ENCODE results near the gene ACADM. TPM values are rescaled to one million over a fixed set of nuclear protein-coding genes. Genes with fewer than 3 reads are reported as not detected.
"Not testable (repeated sequence)": the region's sequence is repeated elsewhere in the genome, so short reads cannot be mapped to it uniquely, and the experiment has no call there.

The ACADM gene
- total RNA-seq, 1 experiment from 2014 or later: 50.0 TPM

DNA sequence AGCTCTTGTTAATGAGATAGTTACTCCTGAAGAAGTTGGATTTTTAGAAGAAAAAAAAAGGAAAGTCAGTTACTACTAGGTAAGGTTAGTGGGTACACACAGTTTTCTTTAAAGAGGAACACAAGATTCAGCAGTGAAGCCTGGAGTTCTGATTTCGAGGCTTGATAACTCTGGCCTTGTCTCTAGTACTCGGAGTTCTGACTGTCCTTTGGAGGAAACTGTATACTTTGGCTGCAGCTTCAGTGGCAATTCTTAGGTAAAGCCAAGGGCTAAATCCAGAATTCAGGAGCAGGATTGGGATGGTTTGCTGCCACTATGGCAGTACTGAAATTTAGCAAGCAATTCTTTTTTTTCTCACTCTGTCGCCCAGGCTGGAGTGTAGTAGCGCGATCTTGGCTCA, 9.2 kb downstream of the ACADM start:
- DNase-seq (ENCODE audit: extremely low read depth, low read depth): no peak

DNA sequence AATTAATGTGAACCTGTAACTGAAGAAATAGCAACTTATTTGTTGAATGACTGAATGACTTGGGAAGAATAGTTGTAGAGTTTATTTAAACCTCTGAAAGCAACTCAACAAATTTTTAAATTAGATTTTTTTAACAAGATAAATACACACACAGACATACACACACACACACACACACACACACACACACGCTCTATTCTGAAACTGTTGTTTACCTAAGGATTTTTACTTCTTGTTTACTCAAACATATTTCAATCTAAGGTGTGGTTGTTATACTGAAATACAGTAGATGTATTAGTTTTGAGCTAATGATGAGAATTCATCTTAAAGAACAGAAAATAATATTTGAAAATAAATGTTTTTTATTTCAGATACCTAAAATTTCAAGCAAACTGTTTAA, 11.5 kb downstream of the ACADM start:
- no peak for DNase-seq (ENCODE audit: extremely low read depth, low read depth)

DNA sequence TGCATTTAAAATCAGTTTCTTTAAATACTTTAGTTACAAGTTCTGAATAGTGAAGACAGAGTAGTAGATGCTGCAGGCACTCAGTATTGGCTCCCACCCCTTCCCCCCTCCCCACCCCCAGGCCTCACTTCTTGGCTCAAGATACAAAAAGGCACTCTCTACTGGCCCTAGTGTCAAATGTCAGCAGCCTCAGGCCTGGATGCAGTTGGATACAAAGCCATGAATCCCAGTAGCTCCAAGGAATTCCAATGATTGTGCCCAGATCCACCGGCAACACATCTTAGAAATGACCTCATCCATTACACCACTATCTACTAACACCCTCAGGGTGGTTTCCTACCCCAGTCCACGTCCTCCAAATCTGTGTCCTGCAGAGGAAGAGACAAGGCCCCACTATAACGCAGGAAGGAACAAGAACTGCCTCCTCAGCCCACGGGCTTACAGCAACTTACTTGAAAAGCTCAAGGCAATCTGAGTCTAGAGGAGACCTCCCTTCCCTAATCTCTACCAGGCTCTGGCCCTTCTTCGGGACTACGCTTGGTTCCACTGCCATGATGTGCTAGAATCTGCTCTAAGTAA, 17.6 kb downstream of the ACADM start:
- no peak for DNase-seq (ENCODE audit: extremely low read depth, low read depth)

DNA sequence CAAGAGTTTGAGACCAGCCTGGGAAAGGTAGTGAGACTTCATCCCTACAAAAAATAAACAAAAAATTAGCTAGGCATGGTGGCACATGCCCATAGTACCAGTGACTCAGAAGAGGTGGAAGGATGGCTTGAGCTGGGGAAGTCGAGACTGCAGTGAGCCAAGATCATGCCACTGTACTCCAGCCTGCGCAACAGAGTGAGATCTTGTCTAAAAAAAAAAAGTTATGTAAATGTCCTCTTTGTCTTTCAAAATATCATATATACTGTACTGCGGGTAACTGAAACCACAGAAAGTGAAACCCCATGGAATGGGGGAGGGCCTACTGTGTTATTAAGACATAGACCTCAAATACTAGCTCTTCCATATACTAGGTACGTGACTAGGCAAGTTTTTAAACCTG, 20.8 kb downstream of the ACADM start:
- DNase-seq (ENCODE audit: extremely low read depth, low read depth): no peak

DNA sequence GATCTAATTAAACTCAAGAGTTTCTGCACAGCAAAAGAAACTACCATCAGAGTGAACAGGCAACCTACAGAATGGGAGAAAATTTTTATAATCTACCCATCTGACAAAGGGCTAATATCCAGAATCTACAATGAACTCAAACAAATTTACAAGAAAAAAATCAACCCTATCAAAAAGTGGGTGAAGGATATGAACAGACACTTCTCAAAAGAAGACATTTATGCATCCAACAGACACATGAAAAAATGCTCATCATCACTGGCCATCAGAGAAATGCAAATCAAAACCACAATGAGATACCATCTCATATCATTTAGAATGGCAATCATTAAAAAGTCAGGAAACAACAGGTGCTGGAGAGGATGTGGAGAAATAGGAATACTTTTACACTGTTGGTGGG, 32.7 kb downstream of the ACADM start:
- DNase-seq (ENCODE audit: extremely low read depth, low read depth): not testable (repeated sequence)

DNA sequence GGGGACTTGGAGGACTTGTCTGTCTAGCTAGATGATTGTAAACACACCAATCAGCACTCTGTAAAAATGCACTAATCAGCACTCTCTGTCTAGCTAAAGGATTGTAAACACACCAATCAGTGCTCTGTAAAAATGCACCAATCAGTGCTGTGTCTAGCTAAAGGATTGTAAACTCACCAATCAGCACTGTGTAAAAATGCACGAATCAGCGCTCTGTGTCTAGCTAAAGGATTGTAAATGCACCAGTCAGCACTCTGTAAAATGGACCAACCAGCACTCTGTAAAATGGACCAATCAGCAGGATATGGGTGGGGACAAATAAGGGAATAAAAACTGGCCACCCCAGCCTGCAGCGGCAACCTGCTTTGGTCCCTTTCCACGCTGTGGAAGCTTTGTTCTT, 34.0 kb downstream of the ACADM start:
- not testable (repeated sequence) for DNase-seq (ENCODE audit: extremely low read depth, low read depth)

DNA sequence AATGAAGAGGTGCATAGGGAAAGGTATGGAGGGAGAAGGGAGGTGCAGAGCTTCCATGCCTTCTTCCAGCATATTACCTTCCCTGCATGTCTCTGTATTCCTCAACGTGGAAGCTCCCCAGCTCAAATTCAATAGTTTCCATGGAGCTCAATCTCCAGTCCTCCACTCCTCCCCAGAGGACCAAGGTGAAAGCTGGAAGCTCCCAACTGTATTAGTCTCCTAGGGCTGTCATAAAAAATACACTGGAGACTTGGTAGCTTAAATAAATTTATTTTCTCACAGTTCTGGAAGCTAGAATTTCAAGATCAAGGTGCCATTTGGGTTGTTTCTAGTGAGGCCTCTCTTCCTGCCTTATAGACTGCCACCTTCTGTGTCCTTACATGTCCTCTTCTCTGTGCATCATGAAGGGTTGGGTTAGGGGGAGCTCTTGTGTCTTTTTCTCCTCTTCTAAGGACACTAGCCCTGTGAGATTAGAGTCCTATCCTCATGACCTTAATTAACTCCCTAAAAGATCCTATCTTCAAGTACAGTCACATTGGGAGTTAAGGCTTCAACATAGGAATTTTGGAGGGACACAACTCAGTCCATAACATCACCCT, 39.6 kb downstream of the ACADM start:
- DNase-seq (ENCODE audit: extremely low read depth, low read depth): no peak

DNA sequence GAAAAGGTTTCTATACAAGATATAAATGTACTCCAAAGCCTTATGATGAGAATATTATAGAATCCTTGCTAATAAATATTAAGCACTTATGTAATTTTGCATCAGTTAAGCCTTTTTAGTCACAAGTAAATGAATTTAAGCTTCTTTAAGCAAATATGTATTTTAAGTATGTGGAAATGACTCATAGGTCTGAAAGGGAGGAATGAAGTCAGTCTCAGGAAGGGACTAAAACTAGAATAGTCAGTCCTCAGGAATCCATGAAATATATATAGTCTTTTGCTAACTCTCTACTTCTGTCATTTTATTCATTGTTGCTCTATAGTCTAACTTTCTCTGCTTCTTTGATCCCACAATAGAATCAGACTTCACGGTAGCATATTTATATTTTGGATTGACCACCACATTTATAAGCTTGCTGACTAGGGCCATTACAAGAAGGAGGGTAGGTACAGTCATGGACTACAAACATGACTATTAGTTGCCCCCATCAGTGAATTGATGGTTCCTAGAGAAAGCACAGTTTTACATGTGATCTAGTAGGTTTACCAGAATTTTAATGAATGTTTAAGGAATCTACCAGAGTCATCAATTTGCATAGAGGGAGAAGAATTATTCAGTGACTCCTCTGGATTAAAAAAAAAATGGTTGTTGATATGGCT, 41.3 kb downstream of the ACADM start:
- DNase-seq (ENCODE audit: extremely low read depth, low read depth): no peak

DNA sequence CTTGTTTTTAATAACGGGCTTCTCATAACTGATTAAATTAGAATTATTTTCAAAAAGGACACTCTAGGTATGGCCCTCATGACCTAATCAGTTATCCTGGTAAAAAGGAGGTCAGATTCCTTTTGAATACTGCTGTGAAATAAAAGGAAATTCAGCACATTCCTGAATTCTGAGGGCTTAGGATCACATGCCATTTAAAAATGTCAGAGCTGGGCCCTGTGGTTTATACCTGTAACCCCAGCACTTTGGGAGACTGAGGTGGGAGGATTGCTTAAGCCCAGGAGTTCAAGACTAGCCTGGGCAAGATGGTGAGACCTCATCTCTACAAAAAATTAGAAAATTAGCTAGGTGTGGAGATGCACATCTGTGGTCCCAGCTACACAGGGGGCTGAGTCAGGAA, 43.5 kb downstream of the ACADM start:
- DNase-seq (ENCODE audit: extremely low read depth, low read depth): no peak

DNA sequence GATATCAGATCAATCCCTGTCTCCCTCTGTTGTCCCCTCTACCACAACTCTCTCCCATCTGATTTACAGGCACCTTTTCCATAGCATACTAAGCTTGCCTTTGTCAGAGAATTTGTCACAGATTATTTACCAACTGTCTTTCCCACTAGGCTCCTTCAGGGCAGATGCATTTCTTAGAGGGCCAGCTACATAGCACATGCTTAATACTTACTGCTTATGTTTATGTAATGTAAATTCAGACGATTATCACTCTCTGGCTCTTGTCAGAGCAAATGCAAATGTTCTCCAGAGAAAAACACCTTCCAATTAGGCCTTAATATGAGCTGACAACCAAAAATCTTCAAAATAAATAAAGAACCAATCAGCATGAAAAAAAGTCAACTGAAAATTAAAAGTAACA, 46.3 kb downstream of the ACADM start:
- no peak for DNase-seq (ENCODE audit: extremely low read depth, low read depth)

DNA sequence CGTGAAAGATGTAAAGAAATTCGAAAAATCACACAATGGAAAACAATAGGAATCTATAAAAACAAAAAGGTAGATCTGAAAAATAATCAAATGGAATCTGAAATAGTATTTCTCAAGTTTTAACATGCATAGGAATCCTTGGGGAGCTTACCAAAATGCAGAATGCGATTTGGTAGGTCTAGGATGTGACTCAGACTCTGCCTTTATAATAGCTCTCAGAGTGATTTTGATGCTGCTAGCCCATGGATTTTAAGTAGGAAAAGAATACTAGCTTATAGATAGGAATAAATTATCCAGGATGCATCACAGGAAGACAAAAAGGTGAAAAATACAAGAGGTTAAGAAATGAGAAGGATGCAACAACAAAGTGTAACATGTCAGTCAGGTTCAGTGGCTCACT, 47.5 kb downstream of the ACADM start:
- no peak for DNase-seq (ENCODE audit: extremely low read depth, low read depth)

DNA sequence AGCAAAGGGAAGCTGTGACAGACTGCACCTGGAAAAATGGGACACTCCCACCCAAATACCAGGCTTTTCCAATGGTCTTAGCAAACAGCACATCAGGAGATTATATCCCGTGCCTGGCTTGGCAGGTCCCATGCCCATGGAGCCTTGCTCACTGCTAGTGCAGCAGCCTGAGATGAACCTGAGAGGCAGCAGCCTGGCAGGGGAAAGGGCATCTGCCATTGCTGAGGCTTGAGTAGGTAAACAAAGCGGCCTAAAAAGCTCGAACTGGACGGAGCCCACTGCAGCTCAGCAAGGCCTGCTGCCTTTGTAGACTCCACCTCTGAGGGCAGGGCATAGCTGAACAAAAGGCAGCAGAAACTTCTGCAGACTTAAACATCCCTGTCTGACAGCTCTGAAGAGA, 53.3 kb downstream of the ACADM start:
- not testable (repeated sequence) for DNase-seq (ENCODE audit: extremely low read depth, low read depth)

DNA sequence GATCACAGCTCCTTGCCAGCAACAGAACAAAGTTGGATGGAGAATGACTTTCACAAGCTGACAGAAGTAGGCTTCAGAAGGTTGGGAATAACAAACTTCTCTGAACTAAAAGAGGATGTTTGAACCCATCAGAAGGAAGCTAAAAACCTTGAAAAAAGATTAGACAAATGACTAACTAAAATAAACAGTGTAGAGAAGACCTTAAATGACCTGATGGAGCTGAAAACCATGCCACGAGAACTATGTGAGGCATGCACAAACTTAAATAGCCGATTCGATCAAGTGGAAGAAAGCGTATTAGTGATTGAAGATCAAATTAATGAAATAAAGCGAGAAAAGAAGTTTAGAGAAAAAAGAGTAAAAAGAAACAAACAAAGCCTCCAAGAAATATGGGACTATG, 54.2 kb downstream of the ACADM start:
- not testable (repeated sequence) for DNase-seq (ENCODE audit: extremely low read depth, low read depth)

DNA sequence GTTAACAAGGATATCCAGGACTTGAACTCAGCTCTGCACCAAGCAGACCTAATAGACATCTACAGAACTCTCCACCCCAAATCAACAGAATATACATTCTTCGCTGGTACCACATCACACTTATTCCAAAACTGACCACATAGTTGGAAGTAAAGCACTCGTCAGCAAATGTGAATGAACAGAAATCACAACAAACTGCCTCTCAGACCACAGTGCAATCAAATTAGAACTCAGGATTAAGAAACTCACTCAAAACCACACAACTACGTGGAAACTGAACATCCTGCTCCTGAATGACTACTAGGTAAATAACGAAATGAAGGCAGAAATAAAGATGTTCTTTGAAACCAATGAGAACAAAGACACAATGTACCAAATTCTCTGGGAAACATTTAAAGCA, 55.7 kb downstream of the ACADM start:
- DNase-seq (ENCODE audit: extremely low read depth, low read depth): not testable (repeated sequence)

DNA sequence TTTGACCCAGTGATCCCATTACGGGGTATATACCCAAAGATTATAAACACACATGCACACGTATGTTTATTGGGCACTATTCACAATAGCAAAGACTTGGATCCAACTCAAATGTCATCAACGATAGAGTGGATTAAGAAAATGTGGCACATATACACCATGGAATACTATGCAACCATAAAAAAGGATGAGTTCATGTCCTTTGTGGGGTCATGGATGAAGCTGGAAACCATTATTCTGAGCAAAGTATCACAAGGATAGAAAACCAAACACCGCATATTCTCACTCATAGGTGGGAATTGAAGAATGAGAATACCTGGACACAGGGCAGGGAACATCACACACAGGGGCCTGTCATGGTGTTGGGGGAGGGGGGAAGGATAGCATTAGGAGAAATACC, 59.4 kb downstream of the ACADM start:
- not testable (repeated sequence) for DNase-seq (ENCODE audit: extremely low read depth, low read depth)

DNA sequence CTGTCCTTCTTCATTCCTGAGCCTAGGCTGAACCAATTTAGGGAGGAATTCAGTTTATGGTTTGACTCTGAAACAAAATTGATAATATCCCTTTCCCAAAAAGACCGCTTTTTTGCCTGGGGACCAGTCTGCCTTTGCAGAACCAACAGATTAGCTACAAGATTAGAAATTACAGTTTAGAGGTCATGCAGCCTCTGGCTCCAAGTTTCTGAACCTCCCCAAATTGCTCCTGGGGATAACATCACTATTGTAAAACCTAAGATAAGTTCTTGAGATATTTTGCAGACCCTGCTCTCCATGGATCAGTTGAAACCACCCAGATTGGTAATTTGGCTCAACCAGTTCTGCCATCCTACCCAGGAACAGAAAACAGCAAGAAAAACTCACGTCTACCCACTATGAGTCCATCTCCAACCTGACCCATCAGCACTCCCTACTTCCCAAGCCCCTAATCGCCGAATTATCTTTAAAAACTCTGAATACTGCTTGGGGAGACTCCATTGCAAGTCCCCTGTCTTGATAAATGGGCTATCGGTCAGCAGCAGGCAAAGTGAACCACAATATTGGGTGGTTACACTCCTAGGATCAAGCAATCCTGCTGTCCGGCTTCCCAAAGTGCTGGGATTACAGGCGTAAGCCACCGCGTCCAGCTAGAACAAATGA, 60.9 kb downstream of the ACADM start:
- no peak for DNase-seq (ENCODE audit: extremely low read depth, low read depth)

DNA sequence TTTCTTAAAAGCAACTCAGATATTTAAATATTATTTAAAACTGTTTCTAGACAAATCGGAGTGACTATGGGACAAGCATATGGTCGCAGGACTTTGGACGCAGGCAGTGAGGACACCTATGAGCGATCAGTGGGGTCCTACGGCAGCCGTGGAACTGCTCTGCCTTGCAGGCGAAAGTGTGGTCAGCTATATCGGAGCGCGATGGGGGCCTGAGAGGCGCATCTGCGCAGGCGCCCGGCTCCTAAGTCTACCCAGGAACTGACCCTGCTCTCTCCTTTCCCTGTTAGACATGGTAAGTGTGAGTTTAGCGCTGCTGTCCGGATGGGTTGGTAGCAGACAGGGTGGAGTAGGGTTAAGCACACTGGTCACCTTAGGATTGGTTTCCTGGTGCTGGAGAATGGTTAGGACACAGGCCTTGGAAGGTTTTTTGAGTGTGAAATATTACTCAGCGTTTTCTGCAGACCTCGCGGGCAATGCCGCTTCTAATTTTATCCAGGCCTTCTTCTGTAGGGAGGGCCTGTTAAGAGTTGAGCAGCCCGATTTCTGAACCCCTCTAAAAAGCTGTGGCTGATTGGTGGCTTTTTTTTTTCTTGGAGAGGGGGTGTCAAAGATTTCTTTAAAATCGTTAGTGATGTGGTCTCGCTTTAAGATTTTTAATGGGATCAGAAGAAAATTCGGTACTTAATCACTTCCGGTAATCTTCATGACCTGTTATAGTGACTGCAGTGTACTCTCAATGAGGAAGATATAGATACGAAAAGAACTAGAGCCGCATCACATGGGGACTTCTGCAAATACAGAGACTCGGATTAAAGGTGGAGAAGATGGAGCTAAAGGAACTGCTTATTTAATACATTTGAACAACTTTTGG, 61.7 kb downstream of the ACADM start, which contains the start of gene RABGGTB:
TSS of gene RABGGTB (plus strand) at position 274 of the 871 bp plus-strand sequence. CDS start at position 290, 16 bp downstream.
- peak; percentile 92 for DNase-seq (ENCODE audit: extremely low read depth, low read depth)

DNA sequence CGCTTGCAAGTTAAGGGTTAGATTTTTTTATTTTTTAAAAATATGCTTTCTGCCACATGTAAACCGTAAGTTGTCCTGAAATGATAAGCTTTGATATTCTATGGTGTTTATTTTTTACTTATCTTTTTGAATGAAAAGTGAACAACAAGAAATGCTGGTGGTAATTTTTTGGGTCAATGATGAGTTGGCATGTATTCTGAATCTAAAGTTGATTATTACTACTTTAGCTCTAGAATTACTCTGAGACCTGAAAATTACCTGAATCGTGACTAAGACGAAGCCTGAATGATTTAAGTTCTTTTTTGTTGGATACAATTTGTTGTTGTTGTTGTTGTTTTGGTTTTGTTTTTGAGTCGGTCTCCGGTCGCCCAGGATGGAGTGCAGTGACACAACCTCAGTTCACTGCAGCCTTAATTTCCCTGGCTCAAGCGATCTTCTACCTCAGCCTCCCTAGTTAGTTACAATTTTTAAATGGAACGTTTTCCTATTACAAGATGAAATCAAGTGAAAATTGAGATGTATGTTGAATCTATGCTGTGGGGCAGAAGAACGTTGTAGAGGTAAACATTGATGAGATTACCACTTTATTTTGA, 62.5 kb downstream of the ACADM start:
- no peak for DNase-seq (ENCODE audit: extremely low read depth, low read depth)

DNA sequence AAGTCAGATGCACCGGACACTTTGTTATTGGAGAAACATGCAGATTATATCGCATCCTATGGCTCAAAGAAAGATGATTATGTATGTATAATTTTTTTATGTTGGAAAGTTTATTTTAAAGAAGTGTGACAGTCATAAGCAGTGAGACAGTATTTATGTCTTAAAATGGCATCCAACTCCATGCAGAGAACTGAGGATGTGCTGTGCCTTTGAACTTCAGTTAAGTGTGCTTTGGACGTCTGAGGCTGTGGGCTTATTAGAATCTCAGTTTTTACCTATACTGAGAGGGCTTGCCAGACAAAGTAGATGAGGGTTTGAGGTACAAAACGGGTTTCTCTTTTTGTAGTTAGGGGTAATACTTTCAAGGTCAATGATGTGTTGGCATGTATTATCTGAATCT, 63.0 kb downstream of the ACADM start:
- no peak for DNase-seq (ENCODE audit: extremely low read depth, low read depth)

DNA sequence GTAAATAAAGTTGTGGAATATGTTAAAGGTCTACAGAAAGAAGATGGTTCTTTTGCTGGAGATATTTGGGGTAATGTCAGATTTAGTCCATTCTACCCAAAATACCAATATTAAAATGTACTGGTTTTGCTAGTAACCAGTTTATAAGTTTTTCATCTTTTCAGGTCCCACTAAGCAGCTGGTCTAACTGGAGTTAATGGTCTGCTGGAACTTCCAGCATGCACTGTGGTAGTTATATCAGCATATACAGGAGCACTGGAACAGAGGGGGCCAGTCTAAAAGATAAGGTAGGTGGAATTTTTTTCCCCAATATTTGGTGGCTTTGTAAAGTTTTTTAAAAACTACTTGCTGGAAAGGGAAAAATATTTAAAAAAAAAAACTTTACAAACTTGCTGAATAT, 65.5 kb downstream of the ACADM start:
- DNase-seq (ENCODE audit: extremely low read depth, low read depth): no peak
